Ramos (cell line): ENCODE measurements around the gene PRR5.
"Not testable (repeated sequence)": the region's sequence is repeated elsewhere in the genome, so short reads cannot be mapped to it uniquely, and the experiment has no call there.

Source experiments
- in situ Hi-C: fragments of 300-500 bp; cut with MboI; formaldehyde crosslinking; loops from one replicate; pipeline ENCODE4 v1.14.3; 2022; ENCODE audit warnings: low sequenced_read_pairs; ENCODE audit not compliant: unreplicated experiment

The PRR5 gene

DNA sequence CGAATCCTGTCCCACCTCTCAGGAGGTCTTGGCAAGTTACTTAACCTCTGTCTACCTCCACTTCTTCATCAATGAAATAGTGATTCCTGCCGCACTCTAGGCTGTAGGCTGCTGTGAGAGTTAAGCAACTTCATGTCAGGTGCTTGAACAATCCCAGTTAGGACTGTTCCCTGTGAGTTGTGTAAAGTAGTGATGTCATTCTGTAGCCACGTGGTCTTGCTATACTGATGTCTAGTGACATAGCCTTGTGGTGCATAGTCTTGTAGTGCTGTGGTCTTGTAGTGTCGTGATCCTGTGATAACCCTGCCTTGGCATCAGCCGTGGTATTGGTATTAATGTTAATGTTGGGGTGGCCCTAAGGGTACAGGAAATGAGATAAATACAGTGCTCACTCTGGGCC, 30.3 kb upstream of the PRR5 start:
- in situ Hi-C loops = no loop called here

DNA sequence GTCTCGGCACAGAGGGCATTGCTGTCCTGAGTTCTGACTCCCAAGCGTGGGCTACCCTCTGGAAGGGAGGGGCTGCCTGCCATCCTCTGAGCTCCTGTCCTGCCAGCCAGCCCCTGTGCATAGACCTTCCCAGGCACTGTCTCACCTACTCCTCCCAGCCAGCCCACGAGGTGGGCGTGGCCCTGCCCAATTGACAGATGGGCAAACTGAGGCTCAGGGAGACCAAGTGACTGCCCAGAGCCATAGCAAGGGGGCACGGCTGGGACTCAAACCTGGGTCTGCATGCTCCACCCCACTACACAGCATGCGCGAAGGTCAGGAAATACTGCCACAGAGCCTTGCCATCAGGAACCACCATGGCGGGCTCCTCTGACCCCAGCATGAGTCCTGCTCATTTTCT, 29.4 kb upstream of the PRR5 start:
- in situ Hi-C loops = no loop called here

DNA sequence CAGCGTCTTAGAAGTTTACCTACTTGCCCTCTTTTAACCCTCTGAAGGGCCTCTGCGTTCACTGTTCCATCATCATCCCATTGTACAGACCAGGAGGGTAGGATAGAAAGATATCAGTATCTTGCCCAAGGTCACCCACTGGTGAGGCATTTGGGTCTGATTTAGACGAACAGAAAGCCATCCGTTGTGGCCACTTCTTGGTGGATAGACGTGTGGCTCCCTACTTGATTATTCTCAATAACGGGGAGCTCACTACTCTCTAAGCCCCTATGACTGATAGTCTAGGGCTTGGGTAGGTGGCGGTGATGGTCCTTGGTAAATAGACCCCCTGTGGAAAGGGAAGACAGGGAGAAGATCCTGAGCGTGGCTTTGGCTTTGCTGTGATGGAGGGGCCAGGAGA, 28.6 kb upstream of the PRR5 start:
- in situ Hi-C loops = no loop called here

DNA sequence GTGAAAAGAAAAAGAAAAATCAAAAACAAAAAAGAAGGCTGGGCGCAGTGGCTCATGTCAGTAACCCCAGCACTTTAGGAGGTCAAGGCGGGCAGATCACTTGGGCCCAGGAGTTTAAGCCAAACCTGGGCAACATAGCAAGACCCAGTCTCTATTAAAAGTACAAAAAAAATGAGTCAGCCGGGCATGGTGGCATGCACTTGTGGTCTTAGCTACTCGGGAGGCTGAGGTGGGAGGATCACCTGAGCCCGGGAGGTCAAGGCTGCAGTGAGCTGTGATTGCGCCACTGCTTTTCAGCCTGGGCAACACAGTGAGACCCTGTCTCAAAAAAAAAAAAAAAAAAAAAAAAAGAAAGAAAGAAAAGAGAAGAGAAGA, 26.0 kb upstream of the PRR5 start:
- in situ Hi-C loops = not testable (repeated sequence)

DNA sequence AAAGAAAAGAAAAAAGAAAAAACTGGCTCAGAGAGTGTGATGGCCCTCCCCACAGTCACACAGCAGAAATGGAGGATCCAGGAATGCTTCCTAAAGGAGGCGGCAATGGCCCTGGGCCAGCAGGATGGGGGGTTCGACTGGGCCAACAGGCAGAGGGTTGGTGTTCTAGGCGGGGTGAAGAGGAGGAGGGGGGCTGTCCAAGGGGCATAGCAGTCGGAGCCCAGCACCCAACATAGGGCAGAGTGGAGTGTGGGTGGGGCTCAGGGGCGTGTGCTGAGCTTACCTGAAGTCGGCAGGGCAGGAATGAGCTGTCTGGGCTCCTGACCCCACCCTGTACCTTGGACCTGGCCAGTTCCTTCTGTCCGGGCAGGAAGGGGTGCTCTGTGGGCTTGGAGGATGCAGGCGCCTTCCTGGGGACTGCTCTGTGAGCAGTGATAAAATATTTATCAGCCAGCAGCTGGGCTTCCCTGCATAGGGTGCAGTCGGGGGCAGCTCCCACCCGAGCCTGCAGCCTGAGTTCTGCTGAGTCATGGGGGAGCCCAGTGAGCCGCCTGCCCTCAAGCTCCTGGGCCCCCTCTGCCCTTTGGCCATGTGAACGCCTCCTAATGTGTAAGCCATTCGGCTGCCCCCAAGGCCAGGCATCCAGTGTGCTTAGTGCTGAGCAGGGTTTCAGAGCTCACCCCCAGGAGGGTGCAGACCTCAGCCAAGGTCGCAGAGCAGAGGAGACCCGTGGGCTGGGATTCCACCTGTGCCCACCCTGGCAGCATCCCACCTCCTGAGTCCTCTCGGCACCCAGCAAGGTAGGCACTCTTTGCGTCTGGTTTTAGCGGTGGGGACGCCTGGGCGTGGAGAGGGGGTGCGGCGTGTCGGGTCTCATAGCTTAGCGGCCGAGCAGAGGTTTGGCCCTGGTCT, 25.3 kb upstream of the PRR5 start:
- in situ Hi-C loops = no loop called here

DNA sequence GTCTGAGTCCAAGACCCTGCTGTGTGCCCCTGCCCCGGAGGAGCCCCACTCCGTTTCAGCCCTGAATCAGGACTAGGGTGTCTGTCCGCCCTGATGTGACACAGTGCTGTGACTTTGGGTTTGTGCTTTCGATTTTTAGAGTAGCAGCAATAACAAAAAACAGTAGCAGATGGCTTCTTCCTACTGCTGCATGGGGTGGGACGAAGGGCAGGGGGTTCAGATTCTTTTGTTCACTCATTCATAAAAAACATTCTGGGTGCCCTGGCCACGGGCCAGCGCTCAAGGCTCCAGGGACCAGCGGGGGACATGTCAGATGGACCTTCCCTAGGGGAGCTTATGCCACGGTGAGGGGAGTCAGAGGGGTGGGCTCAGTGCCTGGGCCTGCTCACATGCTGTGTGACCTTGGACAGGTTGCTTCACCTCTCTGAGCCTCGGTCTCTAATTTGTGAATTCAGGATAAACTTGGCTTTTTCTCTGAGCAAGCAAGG, 24.6 kb upstream of the PRR5 start:
- in situ Hi-C loops = no loop called here

DNA sequence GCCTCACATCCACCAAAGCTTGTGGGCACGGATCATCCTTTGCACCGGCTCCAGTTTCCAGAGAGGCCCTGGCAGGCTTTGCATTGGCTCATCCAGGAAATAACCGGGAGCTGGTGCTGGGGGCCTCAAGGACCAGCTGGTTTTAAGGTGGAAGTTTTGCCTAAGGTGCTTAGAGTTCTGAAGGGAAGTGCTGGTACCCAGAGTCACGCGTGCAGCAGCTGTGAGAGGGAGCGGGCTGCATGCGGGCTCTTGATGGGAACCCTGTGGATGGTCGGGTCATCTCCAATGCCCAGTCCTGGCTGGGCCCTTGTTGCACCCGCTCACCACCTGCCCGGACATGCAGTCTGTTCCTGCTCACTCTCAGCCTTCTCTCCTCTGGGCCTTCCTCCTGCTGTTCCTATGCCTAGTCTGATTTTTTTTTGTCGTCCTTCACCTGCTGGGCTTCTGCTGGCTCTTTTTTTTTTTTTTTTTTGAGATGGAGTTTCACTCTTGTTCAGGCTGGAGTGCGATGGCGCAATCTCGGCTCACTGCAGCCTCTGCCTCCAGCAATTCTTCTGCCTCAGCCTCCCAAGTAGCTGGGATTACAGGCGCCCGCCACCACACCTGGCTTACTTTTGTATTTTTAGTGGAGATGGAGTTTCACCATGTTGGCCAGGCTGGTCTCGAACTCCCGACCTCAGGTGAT, 24.0 kb upstream of the PRR5 start:
- in situ Hi-C loops = no loop called here

DNA sequence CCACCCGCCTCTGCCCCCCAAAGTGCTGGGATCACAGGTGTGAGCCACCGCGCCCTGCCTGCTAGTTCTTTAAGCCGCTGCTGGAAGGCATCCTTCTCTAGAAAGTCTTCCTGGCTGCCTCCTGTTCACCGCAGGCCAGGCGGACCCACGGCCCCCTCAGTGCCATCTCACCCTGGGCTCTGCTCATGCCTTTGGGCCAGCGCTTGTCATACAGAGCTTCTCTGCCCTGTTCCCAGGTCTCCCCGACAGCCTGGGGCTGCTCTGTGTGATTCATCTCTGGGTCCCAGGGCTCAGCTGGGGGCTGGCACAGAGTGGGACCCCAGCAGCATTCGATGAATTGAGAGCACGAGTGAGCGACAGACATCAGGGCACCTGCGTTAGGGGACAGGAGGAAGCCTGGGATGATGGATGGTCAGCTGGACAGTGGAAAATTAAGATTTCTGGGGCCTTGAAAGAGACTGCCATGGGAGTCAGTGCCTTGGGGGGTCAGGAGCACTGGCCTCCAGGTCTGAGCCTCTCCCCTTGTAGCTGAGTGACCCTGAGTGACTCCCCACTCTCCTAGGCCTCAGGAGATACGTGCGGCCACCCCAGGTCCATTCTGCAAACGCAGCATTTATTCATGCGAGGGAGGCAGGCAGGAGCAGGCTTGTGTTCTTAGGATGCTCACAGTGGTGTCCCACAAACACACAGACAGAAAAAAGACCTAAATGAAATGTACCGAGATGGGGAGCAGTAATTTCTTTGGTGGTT, 23.3 kb upstream of the PRR5 start:
- in situ Hi-C loops = no loop called here

DNA sequence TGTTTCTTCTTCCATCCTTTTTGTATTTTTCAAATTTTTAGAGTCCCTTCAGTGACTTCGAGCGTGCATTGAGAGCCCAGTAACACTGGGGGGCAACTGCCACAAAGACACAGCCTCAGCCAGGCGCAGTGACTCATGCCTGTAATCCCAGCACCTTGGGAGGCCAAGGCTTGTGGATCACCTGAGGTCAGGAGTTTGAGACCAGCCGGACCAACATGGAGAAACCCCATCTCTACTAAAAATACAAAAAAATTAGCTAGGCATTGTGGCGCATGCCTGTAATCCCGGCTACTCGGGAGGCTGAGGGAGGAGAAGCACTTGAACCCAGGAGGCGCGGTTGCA, 22.7 kb upstream of the PRR5 start:
- in situ Hi-C loops = not testable (repeated sequence)

DNA sequence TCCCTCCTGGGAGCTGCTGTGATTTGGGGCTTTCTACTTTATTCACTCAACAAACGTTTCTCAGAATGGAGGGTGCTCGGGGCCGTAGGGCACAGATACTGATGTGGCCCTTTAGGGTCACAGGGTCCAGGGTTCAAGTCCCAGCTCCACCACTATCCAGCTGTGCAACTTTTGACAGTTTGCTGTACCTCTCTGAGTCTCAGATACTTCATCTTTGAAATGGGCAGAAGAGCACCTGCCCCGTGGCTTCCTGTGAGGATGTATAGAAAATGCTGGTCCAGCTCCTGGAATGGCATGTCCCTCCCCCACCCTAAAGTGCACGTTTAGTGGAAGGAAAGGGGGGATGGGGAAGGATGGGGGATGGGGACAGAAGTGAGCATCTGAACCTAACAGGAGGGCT, 21.9 kb upstream of the PRR5 start:
- in situ Hi-C loops = no loop called here

DNA sequence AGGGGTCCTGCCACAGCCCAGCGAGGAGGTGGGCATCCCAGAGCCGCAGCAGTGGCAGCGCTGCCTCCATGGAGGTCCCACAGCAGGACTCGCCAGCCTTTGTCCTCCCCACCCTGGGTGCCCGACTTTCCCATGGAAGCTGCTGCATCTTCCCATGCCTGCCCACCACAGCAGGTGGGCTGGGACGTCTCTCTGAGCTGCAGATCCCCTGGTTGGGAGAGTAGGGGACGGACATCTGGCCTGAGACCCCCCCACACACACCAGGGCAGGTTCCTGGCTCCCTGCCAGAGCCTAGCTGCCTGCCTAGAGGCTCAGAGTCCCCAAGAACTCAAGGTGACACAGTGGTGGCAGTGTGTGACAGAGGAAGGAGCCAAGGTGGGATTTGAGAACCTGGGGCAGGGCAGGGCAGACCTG, 21.5 kb upstream of the PRR5 start:
- in situ Hi-C loops = no loop called here

DNA sequence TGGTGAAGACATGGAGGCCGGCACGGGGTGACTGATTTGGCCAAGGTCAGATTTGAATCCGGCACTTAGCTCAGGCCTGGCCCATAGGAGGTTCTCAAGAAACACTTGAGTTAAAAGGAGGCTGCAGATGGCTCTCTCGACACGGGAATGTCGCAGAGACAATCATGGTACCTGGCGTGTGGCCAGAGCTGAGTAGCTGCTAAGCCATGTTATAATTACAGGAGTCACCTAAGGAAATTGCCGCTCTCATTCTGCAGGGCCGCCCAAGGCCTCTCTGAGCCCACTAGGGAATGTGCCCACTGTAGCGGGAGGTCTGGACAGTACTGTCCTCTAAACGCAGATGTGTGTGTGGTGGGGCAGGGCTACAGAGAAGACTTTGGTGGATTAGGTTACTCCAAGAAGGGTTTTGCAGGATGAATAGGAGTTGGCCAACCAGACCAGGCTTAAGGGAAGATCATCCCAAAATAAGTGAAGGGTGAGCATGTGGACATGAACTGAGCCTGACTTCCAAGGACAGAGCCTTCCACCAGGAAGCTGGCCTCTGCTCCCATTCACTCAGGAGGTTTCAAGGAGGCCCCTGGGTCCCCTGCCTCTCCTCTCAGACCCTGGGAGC, 19.3 kb upstream of the PRR5 start:
- in situ Hi-C loops = no loop called here

DNA sequence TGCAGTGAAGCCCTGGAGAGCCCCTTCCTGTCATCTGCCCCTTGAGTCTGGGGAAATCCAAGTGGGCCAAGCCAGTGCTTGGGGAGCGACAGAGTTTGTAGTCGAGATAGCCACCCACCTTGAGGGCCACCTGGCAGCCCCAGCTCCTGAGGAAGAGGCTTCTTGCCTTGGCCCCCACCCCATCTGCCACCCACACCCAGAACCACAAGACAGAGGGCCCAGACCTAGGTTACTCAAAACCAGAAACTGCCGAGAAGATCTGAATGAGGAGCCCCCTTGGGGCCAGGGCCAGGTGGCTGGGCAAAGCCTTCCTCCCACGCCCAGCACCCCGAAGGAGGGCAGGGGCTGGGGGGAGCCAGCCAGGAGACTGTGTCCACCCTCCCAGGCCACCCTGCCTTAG, 18.8 kb upstream of the PRR5 start:
- in situ Hi-C loops = no loop called here

DNA sequence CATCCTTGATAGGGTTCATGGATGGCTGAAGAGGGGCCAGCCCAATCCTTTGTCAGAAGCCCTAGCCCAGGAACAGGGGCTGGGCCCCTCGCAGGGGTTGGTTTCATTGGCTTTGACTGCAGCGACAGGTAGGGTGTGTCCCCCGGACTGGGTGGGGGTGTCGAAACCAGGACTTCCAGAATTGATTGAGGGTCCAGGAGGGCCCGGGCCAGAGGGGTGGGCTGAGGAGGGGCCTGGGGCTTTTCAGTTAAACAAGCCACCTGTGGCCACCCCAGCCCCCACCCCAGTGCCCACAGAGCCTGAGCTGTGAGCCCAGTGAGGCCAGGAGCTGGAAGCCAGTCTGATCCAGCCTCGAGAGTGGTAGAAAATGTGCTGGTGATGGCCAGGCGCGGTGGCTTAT, 18.1 kb upstream of the PRR5 start:
- in situ Hi-C loops = no loop called here

DNA sequence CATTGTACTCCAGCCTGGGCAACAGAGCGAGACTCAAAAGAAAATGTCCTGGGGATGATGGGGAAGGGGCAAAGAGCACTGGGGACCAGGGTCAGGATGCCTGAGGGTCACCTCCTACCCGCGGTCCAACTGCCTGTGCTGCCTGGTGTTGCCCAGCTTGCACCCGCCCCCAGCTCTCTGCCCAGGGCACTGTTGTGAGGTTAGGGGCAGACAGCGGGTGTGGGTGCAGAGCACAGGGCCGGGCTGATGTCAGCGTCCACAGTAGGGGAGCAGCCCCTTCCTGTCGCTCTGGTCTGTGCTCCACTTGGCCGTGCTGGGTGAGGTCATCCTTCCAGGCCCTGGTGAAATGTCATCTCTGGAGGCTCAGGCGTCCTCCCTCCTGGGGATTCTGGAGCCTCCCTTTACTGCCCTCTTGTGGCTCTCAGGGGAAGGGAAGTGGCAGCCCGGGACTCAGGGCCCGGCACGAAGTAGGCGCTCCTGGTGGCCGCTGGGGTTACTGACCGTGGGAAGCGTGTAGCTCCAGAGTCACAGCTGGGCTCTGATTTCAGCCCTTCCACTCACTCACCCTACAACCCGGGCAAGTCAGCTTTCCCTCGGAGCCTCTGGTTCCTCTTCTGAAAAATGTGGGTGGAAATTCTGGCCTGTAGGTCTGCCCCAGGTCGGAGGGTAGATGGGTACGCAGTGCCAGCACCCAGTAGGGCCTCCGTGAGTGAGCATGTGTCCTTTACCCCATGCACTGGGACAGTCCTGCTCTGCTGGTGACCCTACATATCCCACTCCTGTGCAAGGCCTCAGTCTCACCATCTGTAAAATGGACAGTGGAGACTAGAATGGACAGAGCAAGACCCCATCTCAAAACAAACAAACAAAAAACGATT, 17.3 kb upstream of the PRR5 start:
- in situ Hi-C loops = no loop called here

DNA sequence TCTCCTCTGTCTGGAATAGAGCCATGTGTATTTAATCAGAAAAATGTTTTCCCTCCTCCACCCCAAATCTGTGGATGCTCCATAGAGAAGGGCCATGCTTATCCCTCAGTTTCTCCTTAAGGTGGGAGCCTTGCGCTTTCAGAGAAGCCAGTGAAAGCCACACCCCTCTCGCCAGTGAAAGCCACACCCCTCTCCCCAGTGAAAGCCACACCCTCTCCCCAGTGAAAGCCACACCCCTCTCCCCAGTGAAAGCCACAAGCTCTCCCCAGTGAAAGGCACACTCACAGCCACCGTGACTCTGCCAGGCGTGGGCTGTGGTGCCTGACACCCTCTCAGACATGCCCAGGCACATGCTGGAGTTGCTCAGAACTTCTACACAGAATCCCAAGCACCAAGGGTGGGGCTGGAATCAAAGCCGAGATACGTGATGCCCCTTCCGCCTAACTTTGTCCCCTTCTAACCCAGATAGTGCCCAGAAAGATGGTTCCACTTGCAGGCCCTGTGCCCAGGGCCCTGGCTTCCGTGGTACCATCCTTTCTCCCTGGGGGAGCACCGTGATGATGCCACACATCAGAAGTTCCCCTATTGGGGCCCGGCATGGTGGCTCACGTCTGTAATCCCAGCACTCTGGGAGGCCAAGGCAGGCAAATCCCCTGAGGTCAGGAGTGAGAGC, 16.5 kb upstream of the PRR5 start:
- in situ Hi-C loops = no loop called here

DNA sequence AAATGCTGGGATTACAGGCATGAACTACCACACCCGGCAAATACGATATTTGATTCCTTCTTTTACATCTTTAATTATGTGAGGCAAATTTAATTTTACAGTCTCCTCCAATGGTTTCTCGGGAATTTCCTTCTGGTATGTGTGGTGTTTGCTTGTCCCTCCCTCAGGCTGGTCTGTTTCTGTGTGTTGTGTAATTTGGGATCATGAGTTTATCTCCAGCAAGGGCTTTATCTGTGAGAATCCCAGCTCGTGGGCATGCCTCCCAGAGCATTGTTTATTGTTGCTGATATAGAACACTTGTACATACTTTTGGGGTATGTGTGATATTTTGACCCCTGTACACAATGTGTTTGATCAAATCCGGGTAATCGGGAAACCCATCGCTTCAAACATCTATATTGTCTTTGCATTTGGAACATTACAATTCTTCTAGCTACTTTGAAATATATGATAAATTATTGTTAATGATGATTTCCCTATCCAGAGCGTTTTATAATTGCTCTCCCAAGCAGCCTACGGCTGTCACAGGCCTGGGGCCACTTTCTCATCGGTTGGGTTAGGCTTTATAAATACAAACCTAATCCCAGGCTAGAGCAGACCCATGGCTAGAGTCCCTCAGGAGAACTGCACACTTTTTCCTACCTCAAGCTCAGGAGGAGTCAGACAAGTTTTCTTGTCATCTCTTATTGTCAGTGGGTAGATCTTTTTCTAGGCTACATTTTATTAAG, 15.0 kb upstream of the PRR5 start:
- in situ Hi-C loops = no loop called here

DNA sequence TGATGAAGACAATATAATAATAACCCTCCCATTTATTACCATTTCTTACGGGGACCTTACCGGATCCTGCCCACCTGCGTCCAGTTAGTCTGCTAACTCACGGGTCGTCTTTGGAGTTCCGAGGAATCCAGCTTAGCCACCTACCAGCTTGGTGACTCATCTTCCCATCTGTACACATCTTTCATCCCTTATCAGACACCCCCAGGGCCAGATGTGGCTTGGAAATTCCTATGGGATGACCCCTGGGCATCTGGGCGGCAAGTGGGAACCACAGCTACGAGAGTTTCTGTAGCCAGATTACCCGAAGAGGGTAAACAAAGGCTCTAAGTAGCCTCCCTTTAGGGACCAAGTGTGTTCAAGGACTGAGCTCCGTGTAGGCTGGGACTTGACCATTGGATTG, 12.8 kb upstream of the PRR5 start:
- in situ Hi-C loops = no loop called here
